GM23248 (cell line): ENCODE results near the gene UFD1.

ENCODE experiments used
- EZH2 ChIP-seq: fragments of 200-600 bp; sonication (generic); IDR thresholded peaks from 2 replicates; pipeline ENCODE4 v1.6.1; 2018; ENCODE audit warnings: antibody characterized with exemption, mild to moderate bottlenecking; ENCODE audit not compliant: insufficient read depth, poor library complexity, severe bottlenecking
- EZH2phosphoT487 ChIP-seq: fragments of 200-600 bp; sonication (generic); IDR thresholded peaks from 2 replicates; pipeline ENCODE4 v1.6.1; 2018; ENCODE audit warnings: antibody characterized with exemption, moderate library complexity, mild to moderate bottlenecking, low read depth; ENCODE audit not compliant: insufficient read depth

DNA sequence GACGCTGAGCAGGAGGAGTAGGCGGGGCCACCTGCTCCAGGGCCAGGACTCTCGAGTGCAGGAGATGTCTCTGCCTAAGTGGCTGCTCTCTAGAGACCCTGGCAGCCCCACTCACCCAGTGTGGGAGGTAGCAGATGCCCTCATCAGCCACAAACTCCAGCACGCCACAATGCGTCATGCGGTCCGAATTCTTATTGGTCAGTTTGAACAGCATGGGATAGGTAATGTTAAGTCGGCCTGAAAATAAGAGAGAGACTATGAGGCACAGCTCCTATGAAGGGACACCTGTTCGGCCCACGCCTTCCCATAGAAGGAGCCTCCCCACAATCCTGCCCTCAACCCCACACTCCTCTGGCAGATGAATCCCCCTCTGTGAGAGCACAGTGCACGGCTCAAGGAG is 7.4 kb downstream of the UFD1 start:
- TF ChIP-seq EZH2 = no peak
- no peak for TF ChIP-seq EZH2phosphoT487
